ENCODE measurements around the gene SYNJ2BP. TPM values are rescaled to one million over a fixed set of nuclear protein-coding genes. Genes with fewer than 3 reads are reported as not detected.
"Not testable (repeated sequence)": the region's sequence is repeated elsewhere in the genome, so short reads cannot be mapped to it uniquely, and the experiment has no call there.

SYNJ2BP gene, protein sequence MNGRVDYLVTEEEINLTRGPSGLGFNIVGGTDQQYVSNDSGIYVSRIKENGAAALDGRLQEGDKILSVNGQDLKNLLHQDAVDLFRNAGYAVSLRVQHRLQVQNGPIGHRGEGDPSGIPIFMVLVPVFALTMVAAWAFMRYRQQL
- total RNA-seq, result 1 to 10 TPM; 3.6 to 7.3 TPM

DNA sequence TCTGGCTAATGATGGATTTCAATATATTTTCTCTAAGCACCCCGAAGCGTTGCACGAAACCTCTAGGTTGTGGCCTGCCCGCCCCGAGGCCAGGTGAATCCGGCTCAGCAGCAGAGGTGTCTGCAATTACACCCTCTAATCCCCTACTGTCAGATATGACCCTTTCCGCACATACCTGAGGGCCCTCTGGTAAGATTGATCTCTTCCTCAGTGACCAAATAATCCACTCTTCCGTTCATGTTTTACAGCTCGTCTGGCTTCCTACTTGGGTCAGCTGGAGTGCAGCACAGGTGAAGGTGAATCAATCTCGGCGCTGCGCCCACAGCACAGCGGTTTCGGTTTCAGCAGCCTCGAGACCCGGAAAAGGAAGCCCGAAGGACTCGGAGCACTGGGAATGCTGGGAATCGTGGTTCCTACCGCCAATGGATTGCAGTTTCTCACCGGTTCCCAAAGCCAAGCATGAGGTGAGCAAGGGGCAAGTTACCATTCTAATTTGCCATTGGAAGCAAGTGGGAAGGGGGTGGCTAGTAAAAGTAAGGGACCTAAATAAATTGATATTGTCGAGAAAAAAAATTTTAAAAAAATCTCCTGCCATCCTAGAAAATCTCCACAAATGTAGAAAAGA is at the start of gene SYNJ2BP:
Gene SYNJ2BP (minus strand): TSS at position 366 of the 625 bp plus-strand sequence. CDS start 127 bp downstream, at position 239.
- H3K36me3 Mint-ChIP-seq, result no peaks in the 10 kb centered on the region
- peak within 1 kb of the TSS; percentile 49 for H3K27ac Mint-ChIP-seq
- peak; percentile 74 for ATAC-seq
- H3K4me1 Mint-ChIP-seq, result peaks cover 19% of the 10 kb centered on the region
- peak; percentile 64 for DNase-seq
- peak within 1 kb of the TSS; percentile 86 for H3K4me3 Mint-ChIP-seq
- H3K27me3 Mint-ChIP-seq, result peaks cover 5% of the 10 kb centered on the region
- H3K9me3 Mint-ChIP-seq (ENCODE audit: low read depth), result no peaks in the 10 kb centered on the region
- CTCF ChIA-PET, result interaction anchor here (0.7 kb wide), 1 partner anchor 17 kb away, joined by 3 read pairs; no protein-coding TSS in a partner anchor

DNA sequence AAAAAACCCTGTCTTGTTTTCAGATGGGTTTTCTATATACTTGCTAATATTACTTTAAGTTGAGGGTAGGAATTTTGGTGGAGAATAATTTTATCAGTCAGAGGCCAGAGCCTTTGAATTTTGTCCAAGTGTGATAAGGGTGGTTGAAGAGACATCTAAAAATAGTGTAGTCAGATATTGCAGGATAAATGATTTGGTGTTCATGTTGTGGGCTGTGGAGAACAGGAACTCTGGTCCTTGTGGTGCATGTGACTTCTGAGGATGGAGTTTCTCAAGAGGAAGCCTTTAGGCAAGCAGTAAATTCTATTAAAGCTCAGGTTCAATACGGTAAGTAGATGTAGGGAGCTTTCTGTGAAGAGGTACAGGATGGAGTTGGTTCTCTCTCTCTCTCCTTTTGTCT is 37.8 kb upstream of the SYNJ2BP start:
- no peak for ATAC-seq
- no peaks in the 10 kb centered on the region for H3K4me1 Mint-ChIP-seq
- no peak overlapping the region for H3K4me3 Mint-ChIP-seq
- H3K9me3 Mint-ChIP-seq (ENCODE audit: low read depth), result no peaks in the 10 kb centered on the region
- no peak for DNase-seq
- no peak overlapping the region for H3K27ac Mint-ChIP-seq
- H3K27me3 Mint-ChIP-seq, result peaks cover 2% of the 10 kb centered on the region
- CTCF ChIA-PET, result no interaction called here
- no peaks in the 10 kb centered on the region for H3K36me3 Mint-ChIP-seq

DNA sequence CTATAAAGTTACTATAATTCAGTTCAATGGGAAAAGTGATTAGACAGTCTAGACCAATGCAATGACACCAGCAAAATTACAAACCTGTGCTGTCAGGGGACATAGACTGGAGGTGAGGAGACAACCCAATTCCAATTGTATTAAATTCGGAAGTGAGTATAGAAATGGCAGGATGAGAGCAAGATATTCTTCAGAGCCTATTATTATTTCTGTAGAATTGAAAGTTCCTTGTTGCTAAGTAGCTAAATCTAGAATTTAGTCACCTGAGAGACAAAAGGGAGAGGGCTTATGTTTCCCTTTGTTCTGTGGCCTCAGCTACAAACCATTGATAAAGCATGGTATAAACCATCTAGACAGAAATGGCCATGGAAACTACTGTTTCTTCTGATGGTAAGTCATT is 35.0 kb upstream of the SYNJ2BP start, which contains the start of gene ADAM21:
Gene ADAM21 (plus strand): TSS at position 301 of the 400 bp plus-strand sequence. CDS start 5,326 bp downstream, outside the sequence.
- H3K27ac Mint-ChIP-seq, result no peak within 1 kb of the TSS
- H3K9me3 Mint-ChIP-seq (ENCODE audit: low read depth), result no peaks in the 10 kb centered on the region
- H3K27me3 Mint-ChIP-seq, result peaks cover 2% of the 10 kb centered on the region
- DNase-seq, result no peak
- CTCF ChIA-PET, result no interaction called here
- H3K4me1 Mint-ChIP-seq, result no peaks in the 10 kb centered on the region
- no peaks in the 10 kb centered on the region for H3K36me3 Mint-ChIP-seq
- no peak for ATAC-seq
- H3K4me3 Mint-ChIP-seq, result no peak within 1 kb of the TSS

DNA sequence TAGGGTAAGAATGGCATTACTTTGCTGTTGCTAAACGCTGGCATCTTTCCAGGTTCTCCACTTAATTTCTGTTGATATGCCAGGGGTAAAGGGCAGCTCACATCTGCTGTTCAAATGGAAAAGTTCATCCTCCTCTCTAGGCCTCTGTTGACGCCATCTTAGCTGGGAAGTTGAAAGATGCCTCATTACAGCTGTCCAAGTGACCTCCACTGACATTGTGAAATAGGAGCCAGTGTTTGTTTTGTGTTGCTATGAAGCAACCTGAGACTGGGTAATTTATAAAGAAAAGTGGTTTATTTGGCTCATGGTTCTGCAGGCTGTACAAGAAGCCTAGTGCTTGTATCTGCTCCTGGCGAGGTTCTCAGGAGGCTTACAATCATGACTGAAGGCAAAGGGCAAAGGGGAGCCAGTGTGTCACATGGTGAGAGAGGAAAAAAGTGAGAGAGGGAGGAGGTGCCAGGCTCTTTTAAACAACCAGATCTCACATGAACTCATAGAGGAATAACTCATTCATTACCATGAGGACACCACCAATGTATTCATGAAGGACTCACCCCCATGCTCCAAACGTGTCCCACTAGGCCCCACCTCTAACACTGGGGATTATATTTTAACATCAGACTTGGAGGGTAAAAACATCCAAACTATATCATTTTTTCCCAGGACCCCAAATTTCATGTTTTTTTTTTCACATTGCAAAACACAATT is 31.9 kb upstream of the SYNJ2BP start:
- ATAC-seq (no peak), DNase-seq (no peak)
- Mint-ChIP-seq H3K4me1 (no peaks in the 10 kb centered on the region), H3K36me3 (peaks cover 1% of the 10 kb centered on the region), H3K27me3 (peaks cover 2% of the 10 kb centered on the region), H3K9me3 (ENCODE audit: low read depth) (peaks cover under 1% of the 10 kb centered on the region), H3K27ac (no peak overlapping the region), H3K4me3 (no peak overlapping the region)
- CTCF ChIA-PET, result no interaction called here

DNA sequence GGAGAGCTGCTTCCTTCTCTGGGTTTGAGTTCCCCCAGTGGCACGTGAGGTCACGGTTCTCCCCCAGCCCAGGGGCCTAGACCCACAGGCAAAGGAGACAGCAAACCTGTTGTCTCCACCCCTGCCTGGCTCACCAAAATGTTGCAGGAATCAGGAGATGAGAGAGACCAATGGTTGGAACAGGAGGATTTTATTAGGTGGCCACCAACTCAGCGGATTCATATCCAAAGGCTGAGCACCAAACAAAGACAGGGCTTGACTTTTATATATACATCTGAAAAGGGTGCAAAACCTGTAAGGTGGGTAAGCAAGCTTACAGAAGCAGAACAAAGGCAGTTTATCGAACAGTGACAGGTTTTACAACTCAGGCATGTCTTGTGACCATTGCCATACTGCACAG is 25.9 kb upstream of the SYNJ2BP start:
- Mint-ChIP-seq H3K27me3 (no peaks in the 10 kb centered on the region), H3K4me1 (no peaks in the 10 kb centered on the region), H3K9me3 (ENCODE audit: low read depth) (peaks cover 6% of the 10 kb centered on the region), H3K27ac (no peak overlapping the region), H3K36me3 (peaks cover 4% of the 10 kb centered on the region), H3K4me3 (no peak overlapping the region)
- DNase-seq (no peak), ATAC-seq (no peak)
- CTCF ChIA-PET, result no interaction called here

DNA sequence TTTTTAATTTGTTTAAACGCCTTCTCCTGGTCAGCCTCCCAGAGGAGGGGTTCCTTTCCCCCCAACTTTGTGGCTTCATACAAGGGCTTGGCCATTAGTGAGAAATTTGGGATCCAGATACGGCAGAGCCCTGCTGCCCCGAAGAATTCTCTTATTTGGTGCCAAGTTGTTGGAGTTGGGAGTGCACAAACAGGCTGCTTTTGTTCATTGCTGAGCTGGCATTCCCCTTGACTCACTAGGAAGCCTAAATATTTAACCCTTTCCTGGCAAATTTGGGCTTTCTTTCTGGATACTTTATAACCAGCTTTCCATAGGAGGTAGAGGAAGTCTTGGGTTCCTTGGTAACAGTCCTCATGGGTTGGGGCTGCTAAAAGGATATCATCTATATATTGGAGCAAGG is 24.8 kb upstream of the SYNJ2BP start:
- CTCF ChIA-PET, result no interaction called here
- no peak overlapping the region for H3K27ac Mint-ChIP-seq

DNA sequence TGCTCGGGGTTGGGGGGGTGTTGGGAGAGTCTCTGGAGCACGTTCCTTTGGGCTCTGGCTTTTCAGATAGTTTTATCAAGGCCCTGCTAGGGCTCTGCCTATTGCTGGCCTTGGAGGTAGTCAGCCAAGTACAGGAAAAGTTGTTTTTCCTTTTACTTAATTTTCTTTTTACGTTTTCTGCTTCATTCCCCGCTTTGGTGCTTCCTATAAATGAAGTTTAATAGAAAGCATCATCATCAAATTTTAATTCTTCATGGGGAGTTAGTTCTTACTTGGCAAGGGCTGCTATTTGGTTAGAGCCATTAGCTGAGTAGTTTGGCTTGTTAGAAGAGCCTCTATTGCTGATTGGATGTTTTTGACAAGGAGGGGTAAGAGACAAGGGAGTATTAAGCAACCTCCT is 20.0 kb upstream of the SYNJ2BP start:
- peaks cover under 1% of the 10 kb centered on the region for H3K27me3 Mint-ChIP-seq
- CTCF ChIA-PET, result no interaction called here
- ATAC-seq (no peak), DNase-seq (no peak)
- peaks cover 2% of the 10 kb centered on the region for H3K36me3 Mint-ChIP-seq
- H3K4me3 Mint-ChIP-seq, result no peak overlapping the region
- H3K9me3 Mint-ChIP-seq (ENCODE audit: low read depth), result peaks cover 14% of the 10 kb centered on the region
- no peak overlapping the region for H3K27ac Mint-ChIP-seq
- H3K4me1 Mint-ChIP-seq, result no peaks in the 10 kb centered on the region

More for the DNA sequence above, 24.8 kb upstream of the SYNJ2BP start:
- Mint-ChIP-seq H3K27me3 (no peaks in the 10 kb centered on the region), H3K4me1 (no peaks in the 10 kb centered on the region), H3K9me3 (ENCODE audit: low read depth) (peaks cover 8% of the 10 kb centered on the region), H3K4me3 (no peak overlapping the region), H3K36me3 (peaks cover 4% of the 10 kb centered on the region)
- no peak for DNase-seq
- no peak for ATAC-seq

DNA sequence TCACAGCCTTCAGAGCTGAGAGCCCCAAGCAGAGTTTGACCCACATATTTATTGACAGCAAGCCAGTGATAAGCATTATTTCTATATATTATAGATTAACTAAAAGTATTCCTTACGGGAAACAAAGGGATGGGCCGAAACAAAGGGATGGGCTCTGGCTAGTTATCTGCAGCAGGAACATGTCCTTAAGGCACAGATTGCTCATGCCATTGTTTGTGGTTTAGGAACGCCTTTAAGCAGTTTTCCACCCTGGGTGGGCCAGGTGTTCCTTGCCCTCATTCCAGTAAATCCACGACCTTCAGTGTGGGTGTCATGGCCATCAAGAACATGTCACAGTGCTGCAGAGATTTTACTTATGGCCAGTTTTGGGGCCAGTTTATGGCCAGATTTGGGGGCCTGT is 9.7 kb upstream of the SYNJ2BP start:
- DNase-seq; CTCF ChIA-PET; ATAC-seq; H3K4me3 Mint-ChIP-seq; H3K4me1 Mint-ChIP-seq; H3K27me3 Mint-ChIP-seq; H3K36me3 Mint-ChIP-seq; H3K9me3 Mint-ChIP-seq (ENCODE audit: low read depth); H3K27ac Mint-ChIP-seq: not testable (repeated sequence)

DNA sequence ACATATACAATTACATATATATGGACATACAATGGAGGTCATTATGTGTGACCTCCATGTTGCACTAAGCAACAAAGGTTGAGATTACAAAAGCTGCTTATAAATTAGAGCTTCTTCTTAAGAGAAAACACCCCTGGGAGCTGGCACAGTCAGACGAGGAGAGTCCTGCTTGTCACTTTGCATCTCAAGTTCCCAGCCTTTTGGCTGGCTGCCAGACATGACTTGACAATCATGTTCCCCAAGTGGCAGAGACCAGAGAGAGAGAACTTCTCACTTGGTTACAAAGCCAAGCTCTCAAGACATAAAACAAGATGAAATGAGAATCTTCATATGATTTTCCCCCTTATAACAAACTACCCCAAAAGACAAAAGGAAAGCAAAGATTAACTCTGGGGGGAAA is 8.5 kb upstream of the SYNJ2BP start:
- Mint-ChIP-seq H3K36me3 (no peaks in the 10 kb centered on the region), H3K27ac (no peak overlapping the region), H3K9me3 (ENCODE audit: low read depth) (peaks cover 6% of the 10 kb centered on the region), H3K4me1 (no peaks in the 10 kb centered on the region), H3K27me3 (peaks cover 9% of the 10 kb centered on the region), H3K4me3 (no peak overlapping the region)
- DNase-seq, result no peak
- CTCF ChIA-PET, result no interaction called here
- no peak for ATAC-seq

DNA sequence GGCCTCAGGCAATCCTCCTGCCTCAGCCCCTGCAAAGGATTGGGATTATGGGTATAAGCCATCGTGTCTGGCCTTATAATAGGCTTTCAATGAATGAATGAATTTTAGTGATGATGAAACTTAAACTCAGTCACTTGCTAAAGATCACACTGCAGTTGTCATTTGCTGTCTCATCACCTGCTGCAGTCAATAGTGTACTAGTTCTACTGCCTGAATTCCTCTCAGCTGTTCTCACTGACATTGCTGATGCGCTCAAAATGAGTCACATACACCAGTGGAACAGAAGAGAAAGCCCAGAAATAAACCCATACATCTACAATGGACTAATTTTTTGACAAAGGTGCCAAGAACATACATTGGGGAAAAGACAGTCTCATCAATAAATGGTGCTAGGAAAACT is 5.6 kb upstream of the SYNJ2BP start:
- CTCF ChIA-PET, result no interaction called here
- ATAC-seq, result no peak
- H3K4me1 Mint-ChIP-seq, result no peaks in the 10 kb centered on the region
- H3K36me3 Mint-ChIP-seq, result no peaks in the 10 kb centered on the region
- no peak overlapping the region for H3K27ac Mint-ChIP-seq
- H3K27me3 Mint-ChIP-seq, result peaks cover 5% of the 10 kb centered on the region
- DNase-seq, result no peak
- peaks cover 3% of the 10 kb centered on the region for H3K9me3 Mint-ChIP-seq (ENCODE audit: low read depth)
- H3K4me3 Mint-ChIP-seq, result no peak overlapping the region

DNA sequence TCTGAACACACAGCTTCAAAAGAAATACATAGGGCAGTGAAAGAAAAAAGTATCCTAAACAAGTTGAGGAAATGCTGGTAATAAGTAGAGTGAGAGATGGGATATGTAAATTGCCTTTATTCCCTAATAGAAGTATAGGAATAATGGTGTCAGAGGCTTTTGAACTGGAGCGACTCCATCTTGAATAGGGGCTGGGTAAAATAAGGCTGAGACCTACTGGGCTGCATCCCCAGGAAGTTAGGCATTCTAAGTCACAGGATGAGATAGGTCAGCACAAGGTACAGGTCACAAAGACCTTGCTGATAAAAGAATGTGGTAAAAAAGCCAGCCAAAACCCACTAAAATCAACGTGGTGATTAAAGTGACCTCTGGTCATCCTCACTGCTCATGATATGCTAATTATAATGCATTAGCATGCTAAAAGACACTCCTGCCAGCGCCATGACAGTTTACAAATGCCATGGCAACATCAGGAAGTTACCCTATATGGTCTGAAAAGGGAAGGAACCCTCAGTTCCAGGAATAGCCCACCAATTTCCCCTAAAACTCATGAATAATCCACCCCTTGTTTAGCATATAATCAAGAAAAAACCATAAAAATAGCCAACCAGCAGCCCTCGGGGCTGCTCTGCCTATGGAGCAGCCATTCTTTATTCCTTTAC is 2.5 kb upstream of the SYNJ2BP start:
- H3K36me3 Mint-ChIP-seq; H3K27me3 Mint-ChIP-seq; DNase-seq; ATAC-seq; H3K9me3 Mint-ChIP-seq (ENCODE audit: low read depth); H3K4me3 Mint-ChIP-seq; H3K27ac Mint-ChIP-seq; CTCF ChIA-PET: not testable (repeated sequence)
- H3K4me1 Mint-ChIP-seq, result peaks cover 19% of the 10 kb centered on the region

DNA sequence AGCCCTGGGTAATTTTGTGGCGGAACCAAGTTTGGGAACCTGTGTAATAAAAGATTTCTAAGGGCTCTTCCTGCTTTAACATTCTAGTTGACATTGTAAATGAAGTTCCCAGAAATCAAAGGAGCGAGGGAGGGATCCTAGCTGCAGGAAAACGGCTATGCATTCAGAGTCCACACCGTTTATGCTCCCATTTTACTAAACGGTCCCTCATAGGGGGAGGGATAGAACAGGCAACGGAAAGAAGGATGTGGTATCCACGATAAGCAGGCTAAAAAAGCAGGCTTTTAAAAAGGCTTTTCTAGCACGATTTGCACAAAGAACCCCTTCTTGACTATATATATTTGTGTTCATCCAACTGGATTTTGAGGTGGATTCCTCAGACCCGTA is 559 bp downstream of the SYNJ2BP start:
- peak overlapping the region; percentile 86 for H3K4me3 Mint-ChIP-seq
- peak; percentile 39 for ATAC-seq
- H3K4me1 Mint-ChIP-seq, result peaks cover 19% of the 10 kb centered on the region
- H3K27me3 Mint-ChIP-seq, result peaks cover 5% of the 10 kb centered on the region
- H3K27ac Mint-ChIP-seq, result peak overlapping the region; percentile 49
- CTCF ChIA-PET, result interaction anchor here (0.7 kb wide), 1 partner anchor 16 kb away, joined by 3 read pairs; no protein-coding TSS in a partner anchor
- no peaks in the 10 kb centered on the region for H3K9me3 Mint-ChIP-seq (ENCODE audit: low read depth)
- H3K36me3 Mint-ChIP-seq, result no peaks in the 10 kb centered on the region
- DNase-seq, result no peak

DNA sequence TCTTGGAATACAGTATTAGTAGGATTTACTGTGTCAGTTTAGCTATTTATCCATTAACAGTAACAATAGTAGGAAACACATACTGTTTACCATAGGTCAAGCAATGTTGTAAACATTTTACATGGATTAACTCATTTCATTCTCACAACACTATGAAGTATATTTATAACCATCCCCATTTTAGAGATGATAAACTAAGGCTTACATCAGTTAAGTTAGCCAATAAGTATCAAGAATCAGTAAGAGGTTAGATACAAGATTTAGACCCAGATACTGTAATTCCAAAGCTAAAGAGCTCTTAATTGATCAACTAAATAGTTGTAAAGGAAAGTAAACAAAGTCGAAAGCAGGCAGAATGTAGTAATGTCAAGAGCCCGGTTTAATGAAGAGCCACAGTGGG is 1.1 kb downstream of the SYNJ2BP start:
- peak overlapping the region; percentile 86 for H3K4me3 Mint-ChIP-seq
- H3K27ac Mint-ChIP-seq, result no peak overlapping the region
- H3K4me1 Mint-ChIP-seq, result peaks cover 19% of the 10 kb centered on the region
- CTCF ChIA-PET, result interaction anchor here (1.1 kb wide), 1 partner anchor 57 kb away, joined by 3 read pairs; the partner anchor contains the start of gene COX16
- ATAC-seq, result no peak
- DNase-seq, result no peak
- no peaks in the 10 kb centered on the region for H3K36me3 Mint-ChIP-seq
- peaks cover 2% of the 10 kb centered on the region for H3K27me3 Mint-ChIP-seq
- no peaks in the 10 kb centered on the region for H3K9me3 Mint-ChIP-seq (ENCODE audit: low read depth)

Measured in activated CD8-positive, alpha-beta memory T cell treated with anti-CD3 and anti-CD28 coated beads, Interleukin-2, amount 10 ng/mL, durations not matched to agents 7 days and 5 days (primary cell).